ENCODE results near the gene CCDC28A. TPM values are rescaled to one million over a fixed set of nuclear protein-coding genes. Genes with fewer than 3 reads are reported as not detected.

The CCDC28A gene
- total RNA-seq, 1 donor from 2014 or later, result 19.3 TPM

GRCh38 chr6:138765896-138766655 is 7.5 kb upstream of the CCDC28A start:
- DNase-seq, result no peak
- no peaks in the 10 kb centered on the region for H3K36me3 ChIP-seq
- peak; percentile 36 for ATAC-seq
- no peak overlapping the region for H3K27ac ChIP-seq
- intact Hi-C loops (cut with DNase I), result loop anchor here (10.0 kb wide), 1 partner anchor 341 kb away; no protein-coding TSS in a partner anchor
- peak; percentile 68 for TF ChIP-seq CTCF (IDR thresholded peaks at IDR 0.05)
- no peak overlapping the region for H3K4me3 ChIP-seq
- no peaks in the 10 kb centered on the region for H3K27me3 ChIP-seq
- H3K4me1 ChIP-seq, result no peaks in the 10 kb centered on the region
- H3K9me3 ChIP-seq, result no peaks in the 10 kb centered on the region

- peaks cover 7% of the 10 kb centered on the region for H3K4me1 ChIP-seq
These were observed 4.4 kb upstream of the CCDC28A start for GRCh38 chr6:138769102-138769676.

GRCh38 chr6:138772596-138773176 is 883 bp upstream of the CCDC28A start:
- ATAC-seq, result no peak
- peak overlapping the region; percentile 93 for H3K4me3 ChIP-seq
- no peak for TF ChIP-seq CTCF (IDR thresholded peaks at IDR 0.05)
- H3K4me1 ChIP-seq, result peaks cover 20% of the 10 kb centered on the region
- no peaks in the 10 kb centered on the region for H3K9me3 ChIP-seq
- H3K36me3 ChIP-seq, result peaks cover 18% of the 10 kb centered on the region
- DNase-seq, result no peak
- intact Hi-C loops (cut with DNase I), result no loop called here
- no peaks in the 10 kb centered on the region for H3K27me3 ChIP-seq
- H3K27ac ChIP-seq, result peak overlapping the region; percentile 97

More at GRCh38 chr6:138769102-138769676, 4.4 kb upstream of the CCDC28A start:
- DNase-seq (no peak), ATAC-seq (no peak)
- H3K36me3 ChIP-seq, result no peaks in the 10 kb centered on the region
- H3K9me3 ChIP-seq, result no peaks in the 10 kb centered on the region
- no peaks in the 10 kb centered on the region for H3K27me3 ChIP-seq
- no peak overlapping the region for H3K27ac ChIP-seq
- H3K4me3 ChIP-seq, result no peak overlapping the region
- no peak for TF ChIP-seq CTCF (IDR thresholded peaks at IDR 0.05)
- intact Hi-C loops (cut with DNase I), result loop anchor here (10.0 kb wide), 1 partner anchor 344 kb away; no protein-coding TSS in a partner anchor

GRCh38 chr6:138774370-138774769 is 801 bp downstream of the CCDC28A start:
- ATAC-seq (no peak), DNase-seq (no peak)
- peaks cover 25% of the 10 kb centered on the region for H3K36me3 ChIP-seq
- peak overlapping the region; percentile 97 for H3K27ac ChIP-seq
- peak overlapping the region; percentile 93 for H3K4me3 ChIP-seq
- intact Hi-C loops (cut with DNase I), result no loop called here
- H3K27me3 ChIP-seq, result no peaks in the 10 kb centered on the region
- H3K9me3 ChIP-seq, result no peaks in the 10 kb centered on the region
- TF ChIP-seq CTCF (IDR thresholded peaks at IDR 0.05), result no peak
- peaks cover 20% of the 10 kb centered on the region for H3K4me1 ChIP-seq

GRCh38 chr6:138776659-138777058 is 3.1 kb downstream of the CCDC28A start:
- Histone ChIP-seq H3K27me3 (no peaks in the 10 kb centered on the region), H3K36me3 (peaks cover 42% of the 10 kb centered on the region), H3K4me1 (peaks cover 20% of the 10 kb centered on the region), H3K27ac (no peak overlapping the region), H3K9me3 (no peaks in the 10 kb centered on the region), H3K4me3 (no peak overlapping the region)
- DNase-seq (no peak), ATAC-seq (no peak)
- intact Hi-C loops (cut with DNase I), result no loop called here
- TF ChIP-seq CTCF (IDR thresholded peaks at IDR 0.05), result no peak

Data from upper lobe of right lung (tissue), 1 donor.